CD4-positive, alpha-beta T cell treated with Interferon alpha-2 for 1 hour (primary cell): ENCODE measurements around the gene HMCN1.

Experiments used
- DNase-seq, 2 donors: peaks; one replicate each; pipeline ENCODE4 v3.0.0-alpha.2; 2020 to 2022

The HMCN1 gene

DNA sequence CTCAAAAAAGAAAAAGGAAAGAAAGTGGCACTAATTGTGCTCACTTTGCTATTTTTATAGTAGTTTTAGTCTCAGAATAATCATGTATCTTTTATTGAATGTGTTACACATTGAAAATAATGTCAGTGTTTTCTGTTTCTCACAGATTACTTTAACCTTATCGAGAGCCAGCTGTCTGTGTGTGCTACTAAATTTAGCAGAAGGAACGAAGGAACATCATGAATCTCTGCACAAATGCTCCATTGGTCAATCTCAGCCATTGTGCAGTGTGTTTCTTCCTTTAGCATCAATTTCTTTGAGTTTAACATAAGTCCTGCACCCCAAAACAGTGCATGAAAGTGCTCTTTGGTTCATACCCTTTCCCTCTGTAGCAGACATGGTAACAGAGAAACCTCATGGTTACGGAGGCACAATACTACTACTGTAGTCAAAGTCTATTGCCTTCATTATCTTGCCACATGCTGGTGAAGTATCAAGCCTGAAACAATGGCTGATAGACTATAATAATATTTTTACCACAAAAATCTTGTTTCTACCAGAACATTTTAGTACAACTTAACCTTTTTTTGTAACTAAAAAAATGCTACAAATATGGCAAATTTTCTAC, 310.0 kb downstream of the HMCN1 start:
- no peak for DNase-seq

DNA sequence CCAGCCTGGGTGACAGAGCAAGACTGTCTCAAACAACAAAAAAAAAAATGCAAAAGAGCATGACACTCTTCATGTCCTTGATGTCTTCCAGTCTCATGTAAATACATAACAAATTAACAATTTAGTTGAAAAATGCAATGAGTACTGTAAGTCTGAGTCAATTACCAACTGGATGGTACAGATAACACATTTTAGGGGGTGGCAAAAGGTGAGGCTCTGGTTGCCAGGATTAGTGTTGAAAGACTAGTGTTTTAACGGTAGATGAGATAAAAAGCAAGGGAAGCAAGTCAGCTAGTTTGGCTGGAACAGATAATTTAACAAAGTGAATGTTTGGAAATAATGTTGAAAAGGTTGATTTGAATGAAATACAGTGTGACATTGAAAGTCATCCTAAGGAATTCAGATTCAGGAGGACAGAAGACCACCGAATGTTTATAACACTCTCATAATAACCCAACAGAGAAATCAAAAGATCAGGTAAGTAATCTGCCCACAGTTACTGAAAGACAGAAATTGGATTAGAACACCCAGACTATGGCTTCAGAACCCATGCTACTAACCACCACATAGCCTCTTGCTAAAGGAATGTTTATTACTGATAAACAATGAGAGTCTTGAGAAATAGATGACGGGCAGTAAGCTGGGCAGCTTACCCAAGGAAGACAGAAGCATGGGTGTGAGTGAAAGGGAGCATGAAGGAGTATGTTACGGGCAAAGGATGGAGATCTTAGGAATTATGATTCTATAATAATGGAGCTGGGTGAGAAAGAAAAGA, 312.4 kb downstream of the HMCN1 start:
- DNase-seq, result no peak

DNA sequence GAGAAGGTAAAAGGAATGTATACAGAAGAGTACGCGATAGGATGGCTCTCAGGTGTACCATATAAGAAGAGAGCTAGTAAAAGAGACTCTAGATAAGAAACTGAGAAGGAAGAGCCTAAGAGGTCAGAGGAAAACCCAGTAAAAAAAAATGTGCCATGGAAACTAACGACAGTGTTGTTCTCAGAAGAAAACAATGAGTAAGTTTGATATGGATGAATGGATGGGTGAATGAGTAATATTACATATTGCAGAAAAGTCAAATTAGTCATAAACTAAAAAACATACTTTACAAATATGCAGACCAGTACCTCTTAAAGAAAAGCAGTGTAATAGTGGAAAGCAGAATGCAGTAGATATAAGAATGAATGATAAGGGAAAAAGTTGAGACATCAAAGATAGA, 316.2 kb downstream of the HMCN1 start:
- no peak for DNase-seq

DNA sequence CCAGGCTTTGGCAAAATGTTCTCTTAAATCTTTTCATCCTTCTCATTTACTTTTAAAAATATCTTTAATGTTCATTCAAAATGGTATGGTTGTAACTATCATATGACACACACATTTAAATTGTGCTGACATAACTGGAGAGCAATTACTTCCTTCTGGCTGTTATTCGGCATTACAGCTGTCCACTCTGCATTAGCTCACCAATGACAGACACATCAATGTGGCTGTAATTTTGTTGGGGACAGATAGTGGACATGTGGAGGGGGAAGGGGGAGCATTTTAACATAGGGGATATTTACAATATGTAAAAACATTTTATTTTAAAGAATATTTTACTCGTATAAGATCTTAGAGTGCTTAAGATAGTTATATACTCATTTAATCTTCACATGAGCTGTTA, 319.8 kb downstream of the HMCN1 start:
- DNase-seq, result no peak

DNA sequence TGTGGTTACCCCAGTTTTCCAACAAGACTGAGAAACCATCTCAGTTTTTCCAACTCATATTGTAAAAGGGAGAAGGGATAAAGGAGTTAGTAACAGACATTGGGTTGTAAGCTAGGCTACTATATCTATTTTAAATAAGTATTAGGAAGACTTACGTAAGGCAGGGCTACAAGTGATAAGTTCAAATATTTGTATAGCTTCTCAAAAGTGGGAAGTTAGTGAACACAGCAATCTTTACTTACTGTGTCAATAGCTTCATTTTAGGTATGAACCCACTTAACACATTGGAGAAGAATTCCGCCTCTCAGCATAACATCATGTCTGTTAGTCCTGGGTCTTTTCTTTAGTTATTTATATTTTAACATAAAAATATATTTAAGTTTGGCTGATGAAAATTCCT, 320.7 kb downstream of the HMCN1 start:
- no peak for DNase-seq

DNA sequence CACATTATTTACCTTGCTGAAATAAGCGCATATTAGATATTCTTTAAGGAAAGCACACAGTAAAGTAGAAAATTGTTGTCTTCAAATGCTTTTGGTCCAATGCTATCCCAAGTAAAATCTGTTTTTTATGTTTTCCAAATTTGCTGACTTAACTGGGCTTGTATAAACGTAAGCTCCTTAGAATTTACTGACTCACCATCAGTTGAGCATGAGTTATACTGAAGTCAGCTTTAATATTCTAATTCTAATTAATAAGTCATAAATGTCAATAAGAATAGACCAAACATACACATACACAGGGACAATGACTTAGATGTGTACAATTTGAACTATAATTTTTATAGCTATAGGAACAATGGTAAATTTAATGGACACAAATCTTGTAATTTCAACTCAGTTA, 321.7 kb downstream of the HMCN1 start:
- no peak for DNase-seq

DNA sequence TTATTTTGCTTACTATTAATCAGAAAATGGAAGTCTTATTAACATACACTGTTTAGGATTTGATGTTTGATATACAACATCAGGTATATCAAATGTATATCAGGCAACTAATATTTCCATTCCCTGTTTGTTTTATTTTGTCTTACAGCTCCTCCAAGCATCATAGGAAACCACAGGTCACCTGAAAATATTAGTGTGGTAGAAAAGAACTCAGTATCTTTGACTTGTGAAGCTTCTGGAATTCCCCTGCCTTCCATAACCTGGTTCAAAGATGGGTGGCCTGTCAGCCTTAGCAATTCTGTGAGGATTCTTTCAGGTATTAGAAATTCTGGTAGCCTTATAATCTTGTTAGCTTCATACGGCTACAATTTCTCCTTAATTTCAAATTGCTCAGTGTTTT, 322.9 kb downstream of the HMCN1 start:
- no peak for DNase-seq

DNA sequence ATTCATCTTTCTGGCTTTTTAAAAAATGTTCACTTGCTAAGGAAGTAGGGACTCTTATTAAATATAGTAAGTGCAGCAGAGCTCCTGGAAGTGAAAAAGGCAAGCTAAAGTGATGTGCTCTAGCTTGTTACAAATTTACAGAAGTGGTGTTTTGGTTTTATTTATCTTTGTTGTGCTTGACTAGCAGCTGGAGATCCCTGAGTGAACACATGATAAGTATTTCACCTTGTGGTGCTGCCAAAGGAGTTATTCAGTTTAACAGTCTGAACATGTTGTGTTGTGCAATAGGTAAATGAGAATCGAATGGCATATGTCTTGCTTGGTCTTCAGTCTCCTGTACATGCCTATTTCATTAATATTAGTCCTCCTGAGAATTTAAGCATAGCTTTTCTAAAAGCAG, 325.1 kb downstream of the HMCN1 start:
- DNase-seq, result no peak

DNA sequence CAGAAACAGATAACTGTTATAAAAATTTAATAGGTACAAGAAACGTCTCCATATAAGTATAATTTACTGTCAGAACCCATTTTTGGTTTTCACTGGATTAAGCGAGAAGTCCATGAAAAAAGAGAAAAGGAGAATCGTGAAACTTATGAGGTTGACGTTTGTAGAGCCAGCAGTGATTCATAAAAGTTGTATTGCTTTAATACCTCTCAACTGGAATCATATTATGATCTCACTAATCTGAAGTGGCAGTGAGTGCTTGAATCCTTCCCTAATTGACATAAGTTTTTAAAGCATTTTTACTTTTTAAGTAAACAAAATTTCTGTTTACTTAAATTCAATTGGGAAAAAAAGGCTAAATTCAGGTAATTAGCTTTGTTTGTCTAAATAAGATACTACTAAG, 325.6 kb downstream of the HMCN1 start:
- DNase-seq, result no peak

DNA sequence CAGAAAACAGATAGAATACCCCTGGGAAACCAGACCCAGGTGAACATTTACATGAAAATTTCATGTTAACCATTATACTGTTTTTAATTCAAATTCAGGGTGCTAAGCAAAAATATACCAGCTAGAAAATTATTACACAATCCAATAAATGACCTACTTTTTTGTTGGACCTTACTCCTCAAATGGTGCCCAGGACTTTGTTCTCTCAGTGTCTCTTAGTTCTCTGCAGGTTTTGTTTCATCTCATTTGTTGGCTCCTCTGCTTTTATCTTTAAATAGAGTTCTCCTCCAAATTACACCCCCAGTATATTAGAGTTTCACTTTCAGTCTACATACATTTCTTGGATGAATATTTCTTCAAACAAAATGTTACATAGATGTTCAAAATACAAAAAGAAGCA, 326.0 kb downstream of the HMCN1 start:
- no peak for DNase-seq

DNA sequence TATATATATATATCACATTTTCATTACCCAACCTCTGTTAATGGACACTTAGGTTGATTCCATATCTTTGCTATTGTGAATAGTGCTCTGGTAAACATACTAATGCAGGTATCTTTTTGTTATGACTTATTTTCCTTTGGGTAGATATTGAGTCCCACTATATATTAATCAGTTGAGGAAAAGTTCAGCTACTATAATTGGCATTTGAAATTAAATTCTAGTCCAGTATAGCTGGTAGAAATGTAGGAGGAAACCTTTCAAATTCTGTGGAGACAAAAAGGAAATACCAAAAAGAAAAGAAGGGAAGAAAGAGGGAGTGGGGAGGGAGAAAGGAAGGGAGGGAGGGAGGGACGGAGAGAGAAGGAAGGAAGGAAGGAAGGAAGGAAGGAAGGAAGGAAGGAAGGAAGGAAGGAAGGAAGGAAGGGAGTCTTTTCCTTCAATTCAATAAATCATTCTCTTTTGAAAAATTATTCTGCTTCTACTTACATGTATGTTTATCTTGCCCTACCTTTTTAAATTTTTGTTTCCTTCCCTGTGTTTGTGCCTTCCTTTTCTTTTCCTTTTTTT, 329.0 kb downstream of the HMCN1 start:
- DNase-seq, result no peak

DNA sequence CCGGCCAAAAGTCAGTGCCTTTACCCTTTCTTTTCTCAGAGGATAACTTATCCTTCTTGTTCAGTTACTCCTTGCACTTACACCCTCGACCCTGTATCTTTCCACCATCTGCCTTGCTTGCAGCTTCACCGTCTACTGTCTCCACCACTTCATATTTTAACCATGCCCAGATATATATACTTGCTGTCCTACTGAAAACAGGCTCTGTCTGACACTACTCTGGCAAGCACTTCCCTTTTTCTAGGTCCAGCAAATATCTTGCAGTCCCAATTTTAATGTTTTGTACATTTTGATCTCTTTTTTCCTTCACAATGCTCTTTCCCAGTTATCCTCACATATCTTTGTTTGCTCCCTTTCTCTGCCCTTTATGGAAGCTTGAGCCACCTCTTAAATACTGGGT, 332.2 kb downstream of the HMCN1 start:
- no peak for DNase-seq

DNA sequence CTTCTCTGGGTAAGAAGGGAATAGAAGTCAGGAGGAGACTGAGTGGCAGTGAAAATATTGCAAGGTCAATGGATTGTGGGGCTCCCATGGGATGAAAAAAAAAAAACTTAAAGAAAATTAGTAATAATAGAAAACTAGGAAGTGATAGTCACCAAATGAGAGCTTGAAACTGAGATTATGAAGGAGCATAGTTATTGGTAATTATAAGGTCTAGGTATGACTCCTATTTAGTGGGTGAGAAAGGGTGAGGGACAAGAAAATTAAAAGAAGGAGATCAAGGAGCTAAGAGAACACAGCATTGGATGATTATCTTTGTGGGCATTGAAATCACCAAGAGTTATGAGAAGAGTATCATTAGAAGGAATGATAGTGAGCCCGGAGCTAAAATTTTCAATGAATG, 339.5 kb downstream of the HMCN1 start:
- no peak for DNase-seq

DNA sequence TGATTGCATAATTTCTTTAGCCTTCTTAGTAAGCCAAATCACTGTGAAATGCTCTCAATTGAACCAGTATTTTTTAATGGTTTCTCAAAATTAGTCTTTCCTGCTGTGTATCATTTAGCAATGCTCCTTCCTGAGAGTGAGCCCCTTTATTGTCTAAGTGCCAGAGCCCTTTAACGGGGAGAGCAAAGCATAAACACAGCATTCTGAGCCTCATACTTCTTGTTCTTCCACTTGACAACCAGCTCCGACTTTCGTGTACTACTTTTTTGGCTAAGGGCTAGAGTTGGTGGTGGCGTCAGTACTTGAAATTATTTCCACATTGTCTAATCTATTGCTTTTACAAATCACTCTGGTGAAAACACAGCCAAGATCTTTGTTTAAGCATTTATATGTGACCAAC, 341.8 kb downstream of the HMCN1 start:
- DNase-seq, result no peak

DNA sequence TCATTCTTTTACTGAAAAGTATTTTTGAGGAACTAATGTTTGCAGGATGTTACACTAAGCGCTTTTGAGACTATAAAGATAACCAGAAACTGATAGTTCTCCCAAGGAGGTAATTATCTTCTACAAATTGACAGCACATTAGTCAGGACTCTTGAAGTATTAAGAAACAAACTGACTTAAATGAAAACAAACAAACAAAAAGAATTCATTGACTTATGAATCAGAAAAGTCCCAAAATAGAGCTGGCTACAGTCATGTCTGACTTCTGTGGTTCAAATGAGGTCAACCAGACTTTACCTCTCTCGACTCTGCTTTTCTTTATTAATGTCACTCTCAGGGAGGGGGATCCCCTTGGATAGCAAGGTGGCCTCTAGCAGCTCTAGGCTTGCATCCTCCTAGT, 344.1 kb downstream of the HMCN1 start:
- no peak for DNase-seq

DNA sequence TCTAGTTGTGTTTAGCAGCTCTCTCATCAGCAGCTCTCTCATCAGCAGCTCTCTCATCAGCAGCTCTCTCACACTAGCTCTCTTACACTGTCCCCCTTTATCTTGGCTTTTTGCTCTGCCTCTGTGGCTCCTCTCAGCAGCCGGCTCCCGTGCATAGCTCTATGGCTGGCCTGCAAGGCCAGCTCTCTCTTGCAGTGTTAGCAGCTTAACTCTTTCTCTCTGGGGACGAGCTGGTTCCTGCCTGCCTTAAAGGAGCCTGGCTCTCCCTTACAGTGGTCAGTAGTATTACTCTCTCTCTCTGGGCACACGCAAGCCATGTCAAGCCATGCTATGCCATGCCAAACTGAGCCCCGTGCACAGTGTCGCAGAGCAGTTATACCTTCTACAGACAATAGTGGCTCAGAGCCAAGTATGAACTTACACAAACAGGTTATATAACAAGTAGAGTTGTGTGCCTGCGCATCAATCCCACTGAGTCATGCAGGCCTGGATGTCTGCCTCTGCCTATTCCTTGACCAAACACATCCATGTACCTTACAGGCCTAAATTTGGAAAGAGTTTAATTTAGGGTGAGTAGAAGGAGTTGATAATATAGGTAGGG, 345.0 kb downstream of the HMCN1 start:
- no peak for DNase-seq

DNA sequence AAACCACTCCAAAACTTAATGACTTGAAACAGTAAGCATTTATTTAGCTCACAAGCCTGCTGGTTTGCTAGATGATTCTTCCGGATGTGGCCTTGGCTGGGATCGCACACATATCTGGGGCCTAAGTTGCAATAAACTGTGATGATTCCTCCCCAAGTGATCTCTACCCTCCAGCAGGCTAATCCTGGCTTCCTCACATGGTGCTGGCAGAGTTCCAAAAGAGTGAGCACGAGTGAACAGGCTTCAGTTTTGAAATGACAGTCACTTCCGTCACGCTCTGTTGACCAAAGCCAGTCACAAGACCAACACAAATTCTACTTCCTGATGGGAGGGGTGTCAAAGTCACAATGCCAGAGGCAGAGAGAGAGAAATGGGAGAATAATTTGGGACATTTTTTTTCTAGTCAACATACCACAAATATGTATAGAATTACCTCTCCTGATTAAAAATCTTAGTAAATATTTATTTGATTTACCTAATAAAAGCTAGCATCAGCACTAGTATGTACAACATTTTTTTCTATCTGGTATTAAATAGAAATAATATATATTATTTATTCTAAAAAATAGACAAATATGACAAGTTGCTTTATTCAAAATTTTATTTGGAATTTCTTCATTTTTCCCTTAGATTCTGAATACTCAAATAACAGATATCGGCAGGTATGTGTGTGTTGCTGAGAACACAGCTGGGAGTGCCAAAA, 348.2 kb downstream of the HMCN1 start:
- DNase-seq, result peak; percentile 23 to 56

DNA sequence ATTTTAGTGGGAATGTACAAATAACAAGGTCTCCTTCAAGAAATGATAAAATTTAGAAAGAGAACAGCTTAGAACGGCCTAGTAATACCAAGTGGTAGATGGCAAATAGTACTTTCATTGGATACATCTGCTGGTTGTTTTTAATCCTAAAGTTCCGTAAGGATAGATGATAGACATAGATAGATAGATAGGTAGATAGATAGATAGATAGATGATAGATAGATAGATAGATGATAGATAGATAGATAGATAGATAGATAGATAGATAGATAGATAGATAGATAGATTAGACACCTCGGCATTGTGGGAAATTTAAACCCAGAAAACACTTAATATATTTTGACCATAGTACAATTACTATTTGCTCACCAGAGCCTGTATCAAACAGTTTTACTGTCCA, 352.4 kb downstream of the HMCN1 start:
- no peak for DNase-seq

DNA sequence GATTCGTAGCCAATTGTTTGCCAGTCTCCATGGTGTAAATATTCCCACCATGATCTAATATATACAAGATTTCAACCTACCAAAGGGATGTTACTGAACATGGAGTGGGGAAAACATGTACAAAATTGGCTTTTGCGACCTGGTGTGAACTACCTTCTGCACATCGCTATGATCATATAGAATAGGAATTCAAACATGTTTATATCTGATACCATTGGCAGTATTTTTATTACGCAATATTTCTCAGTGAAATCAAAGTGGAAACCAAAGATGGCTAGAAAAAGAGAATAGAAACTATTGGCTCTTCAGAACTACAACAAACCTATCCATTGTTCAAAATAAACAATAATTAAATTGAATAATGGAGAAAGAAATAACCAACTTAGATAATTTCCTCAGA, 355.7 kb downstream of the HMCN1 start:
- DNase-seq, result no peak

DNA sequence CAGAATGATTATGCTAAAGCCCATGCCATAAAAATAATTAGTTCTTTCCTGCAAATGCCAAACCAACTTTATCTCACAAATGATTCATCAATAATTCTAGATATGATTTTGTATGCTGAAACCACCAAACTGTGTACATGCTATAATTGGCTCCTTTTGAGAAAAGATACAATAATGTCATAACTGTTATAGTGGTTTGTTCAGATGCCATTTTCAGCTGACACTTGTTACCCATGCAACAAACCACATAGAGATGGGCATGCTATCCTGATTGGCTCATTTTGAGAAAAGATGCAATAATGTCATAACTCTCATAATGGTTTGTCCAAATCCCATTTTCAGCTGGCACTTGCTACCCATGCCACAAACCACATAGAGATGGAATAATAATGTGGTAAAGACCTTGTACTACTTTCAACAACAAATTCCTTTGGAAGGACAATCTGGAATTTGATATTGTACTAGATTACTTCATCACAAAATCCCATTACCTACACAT, 357.1 kb downstream of the HMCN1 start:
- DNase-seq, result no peak

DNA sequence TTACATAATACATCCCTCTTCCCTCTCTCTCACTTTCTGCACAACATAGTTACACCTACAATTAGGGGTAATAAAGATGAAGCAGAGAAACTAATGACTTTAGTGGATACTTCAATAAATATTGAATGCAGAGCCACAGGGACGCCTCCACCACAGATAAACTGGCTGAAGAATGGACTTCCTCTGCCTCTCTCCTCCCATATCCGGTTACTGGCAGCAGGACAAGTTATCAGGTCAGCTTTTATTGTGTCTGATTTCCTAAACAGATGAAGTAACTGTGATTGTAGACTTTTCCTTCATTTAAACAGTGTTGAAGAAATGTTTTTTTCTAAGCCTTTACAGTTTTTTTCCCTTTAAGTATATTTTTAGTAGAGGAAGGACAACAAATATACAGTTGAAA, 359.2 kb downstream of the HMCN1 start:
- DNase-seq, result no peak

DNA sequence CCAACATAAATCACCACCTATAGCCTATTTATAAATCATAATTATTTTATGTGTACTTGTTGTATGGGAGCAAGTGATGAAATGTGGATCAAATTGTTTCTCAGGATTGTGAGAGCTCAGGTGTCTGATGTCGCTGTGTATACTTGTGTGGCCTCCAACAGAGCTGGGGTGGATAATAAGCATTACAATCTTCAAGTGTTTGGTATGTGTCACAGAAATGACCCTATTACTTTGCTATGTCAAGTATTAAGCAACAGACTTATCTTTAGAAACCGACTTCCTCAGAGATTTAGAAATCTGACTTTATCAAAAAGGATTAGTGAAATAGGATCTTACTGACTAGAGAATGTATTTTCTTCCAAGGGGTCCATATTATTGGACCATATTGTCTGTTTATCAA, 360.0 kb downstream of the HMCN1 start:
- no peak for DNase-seq

DNA sequence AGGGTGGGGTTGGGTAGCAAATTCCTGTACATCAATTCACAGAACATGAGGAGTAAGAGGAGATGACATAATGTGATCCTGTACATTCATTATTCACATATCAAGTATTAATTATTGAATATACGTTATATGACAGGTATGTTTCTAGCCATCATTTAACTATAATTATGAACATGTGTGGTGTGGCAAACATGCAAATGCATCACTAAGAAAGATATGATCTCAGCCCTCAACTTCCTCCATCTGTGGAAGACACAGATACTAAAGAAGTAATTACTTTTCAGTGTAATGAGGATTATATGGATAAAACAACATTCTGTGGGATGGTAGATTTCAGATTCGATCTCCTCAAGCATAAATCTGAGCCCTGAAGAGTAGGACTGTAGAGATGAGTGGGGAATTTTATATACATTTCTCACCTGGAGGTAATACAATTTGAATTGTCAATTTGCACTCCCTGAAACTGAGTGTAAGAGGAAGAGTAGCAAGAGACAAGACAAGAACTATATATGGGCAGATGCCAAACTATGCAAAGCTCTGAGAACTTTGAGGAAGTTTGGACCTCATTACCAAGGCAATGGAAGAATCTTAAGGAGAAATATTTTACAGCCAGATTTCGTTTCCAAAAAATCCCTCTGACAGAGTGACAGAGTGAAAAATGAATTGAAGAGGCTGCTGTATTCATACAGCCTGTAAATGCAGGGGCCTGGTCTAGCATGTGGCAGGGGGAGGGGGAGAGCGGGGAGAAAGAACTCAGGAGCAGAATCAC, 365.3 kb downstream of the HMCN1 start:
- no peak for DNase-seq
